HepG2 (cell line): ENCODE results near the gene ZNF223. TPM values are rescaled to one million over a fixed set of nuclear protein-coding genes. Genes with fewer than 3 reads are reported as not detected.

Experiments used
- ATF2 ChIP-seq: sonication (generic); formaldehyde crosslinking; IDR thresholded peaks from 2 replicates; pipeline ENCODE4 v1.4.0; 2020; ENCODE audit warnings: missing genetic modification reagents
- ATM ChIP-seq: fragments of 450-650 bp; IDR thresholded peaks from 2 replicates; pipeline ENCODE4 v1.7.1; 2017; ENCODE audit warnings: mild to moderate bottlenecking, borderline replicate concordance
- CSRNP1 ChIP-seq: sonication (generic); formaldehyde crosslinking; IDR thresholded peaks from 2 replicates; pipeline ENCODE4 v1.8.1; 2023; ENCODE audit warnings: mild to moderate bottlenecking, missing genetic modification reagents
- GATA4 ChIP-seq: sonication (generic); IDR thresholded peaks from 2 replicates; pipeline ENCODE4 v1.6.1; 2016; ENCODE audit warnings: antibody characterized with exemption, low read depth, borderline replicate concordance
- IRF9 ChIP-seq: sonication (generic); formaldehyde crosslinking; IDR thresholded peaks from 2 replicates; pipeline ENCODE4 v1.8.0; 2022; ENCODE audit warnings: missing genetic modification reagents, mild to moderate bottlenecking, borderline replicate concordance
- ISX ChIP-seq: sonication (generic); formaldehyde crosslinking; conservative IDR thresholded peaks from 2 replicates; pipeline ENCODE4 v1.5.0; 2020; ENCODE audit warnings: missing genetic modification reagents
- MAZ ChIP-seq, 2 experiments: sonication (generic) in 1 of 2; formaldehyde crosslinking in 1 of 2; IDR thresholded peaks; 2 replicates each; pipeline versions ENCODE4 v1.5.0 to v1.6.1; 2012 to 2020; ENCODE audit warnings: low read depth in 2 of 2, mild to moderate bottlenecking in 2 of 2, borderline replicate concordance in 1 of 2, improper control_type of control experiment in 1 of 2, low read length in 1 of 2, missing genetic modification reagents in 1 of 2, moderate library complexity in 1 of 2
- MEIS2 ChIP-seq: sonication (generic); formaldehyde crosslinking; IDR thresholded peaks from 2 replicates; pipeline ENCODE4 v1.9.0; 2021; ENCODE audit warnings: mild to moderate bottlenecking, missing genetic modification reagents
- NRL ChIP-seq: sonication (generic); formaldehyde crosslinking; IDR thresholded peaks from 2 replicates; pipeline ENCODE4 v1.5.0; 2020; ENCODE audit warnings: missing genetic modification reagents, mild to moderate bottlenecking, moderate library complexity, borderline replicate concordance
- PRMT3 ChIP-seq: sonication (generic); formaldehyde crosslinking; IDR thresholded peaks from 2 replicates; pipeline ENCODE4 v1.8.1; 2022; ENCODE audit warnings: low read depth, mild to moderate bottlenecking, moderate library complexity, missing genetic modification reagents, borderline replicate concordance
- RARG ChIP-seq: sonication (generic); formaldehyde crosslinking; IDR thresholded peaks from 2 replicates; pipeline ENCODE4 v1.4.0; 2020; ENCODE audit warnings: low read depth, mild to moderate bottlenecking, missing genetic modification reagents
- RFXAP ChIP-seq: sonication (generic); formaldehyde crosslinking; IDR thresholded peaks from 2 replicates; pipeline ENCODE4 v1.4.0; 2020; ENCODE audit warnings: missing genetic modification reagents, borderline replicate concordance
- SYNCRIP ChIP-seq: fragments of 200-400 bp; formaldehyde crosslinking; IDR thresholded peaks from 2 replicates; pipeline ENCODE4 v1.6.1; 2018; ENCODE audit warnings: mild to moderate bottlenecking, low read depth, low read length; ENCODE audit not compliant: insufficient read depth
- TAF1 ChIP-seq: sonication (generic); formaldehyde crosslinking; IDR thresholded peaks from 2 replicates; pipeline ENCODE4 v1.4.0; 2020; ENCODE audit warnings: missing genetic modification reagents
- ZBED4 ChIP-seq: sonication (generic); formaldehyde crosslinking; IDR thresholded peaks from 2 replicates; pipeline ENCODE4 v1.4.0; 2020; ENCODE audit warnings: missing genetic modification reagents, borderline replicate concordance
- ZFP82 ChIP-seq: sonication (generic); formaldehyde crosslinking; IDR thresholded peaks from 2 replicates; pipeline ENCODE4 v1.5.1; 2020; ENCODE audit warnings: mild to moderate bottlenecking, missing genetic modification reagents, borderline replicate concordance
- ZGPAT ChIP-seq: IDR thresholded peaks from 2 replicates; pipeline ENCODE4 v1.6.1; 2016; ENCODE audit warnings: mild to moderate bottlenecking
- ZNF326 ChIP-seq: sonication (generic); formaldehyde crosslinking; IDR thresholded peaks from 2 replicates; pipeline ENCODE4 v1.4.0; 2020; ENCODE audit warnings: missing genetic modification reagents, borderline replicate concordance
- polyA plus RNA-seq, 8 experiments: library from polyadenylated mRNA; depleted of rRNA in 3 of 8; stranded (reverse) in 7 of 8; unstranded in 1 of 8; fragments of >200 nt; fragmentation: Illumina TruSeq in 4 of 8; extraction: Trizol in 4 of 8; gene quantifications; 2 replicates each; pipeline versions ENCODE4 v1.2.1 to v1.2.3, GENCODE V29; 2011 to 2016; ENCODE audit warnings: low read depth in 4 of 8, missing spikeins in 1 of 8, mixed read lengths in 1 of 8; ENCODE audit not compliant: insufficient read depth in 1 of 8
- total RNA-seq, 5 experiments: library from RNA; depleted of rRNA; stranded (reverse); fragments of >200 nt; fragmentation: Illumina TruSeq; extraction: Trizol; gene quantifications; 2 replicates each; pipeline ENCODE4 v1.2.3, GENCODE V29; 2016; ENCODE audit warnings: low read depth in 1 of 5

Gene ZNF223
- total and polyA plus RNA-seq, 2 of the 13 experiments (the other 11 are each of a cell fraction or from before 2014, with no cell fraction given), result 2.0 to 4.8 TPM

- TF ChIP-seq ZBED4 (CRISPR knock-in tag) (no peak), ZGPAT (peak; percentile 62; the same call in 1 of the 2 replicates), MAZ (IDR thresholded peaks at IDR 0.05; ENCODE audit: borderline replicate concordance, low read depth, low read length) (no peak), MAZ (CRISPR knock-in tag; IDR thresholded peaks at IDR 0.05; ENCODE audit: low read depth) (no peak), ISX (CRISPR knock-in tag) (no peak), PRMT3 (no peak), ATM (no peak), ZFP82 (no peak), TAF1 (CRISPR knock-in tag) (no peak; the same call in 1 of the 2 replicates), RFXAP (CRISPR knock-in tag) (0 out of 2 replicates have a peak, but pooled peaks have one; percentile 39), RARG (CRISPR knock-in tag) (no peak), ZNF326 (no peak), SYNCRIP (no peak), NRL (CRISPR knock-in tag) (0 out of 2 replicates have a peak, but pooled peaks have one; percentile 52), CSRNP1 (peak; percentile 32; the same call in 1 of the 2 replicates), IRF9 (CRISPR knock-in tag) (0 out of 2 replicates have a peak, but pooled peaks have one; percentile 38), MEIS2 (CRISPR knock-in tag) (0 out of 2 replicates have a peak, but pooled peaks have one; percentile 28), GATA4 (no peak), ATF2 (CRISPR knock-in tag) (no peak)
These were observed 26.5 kb upstream of the ZNF223 start, which contains the start of gene ZNF222 (continued) for GRCh38 chr19:44025217-44025936.
